ENCODE results near the gene MYLIP.

Gene MYLIP

DNA sequence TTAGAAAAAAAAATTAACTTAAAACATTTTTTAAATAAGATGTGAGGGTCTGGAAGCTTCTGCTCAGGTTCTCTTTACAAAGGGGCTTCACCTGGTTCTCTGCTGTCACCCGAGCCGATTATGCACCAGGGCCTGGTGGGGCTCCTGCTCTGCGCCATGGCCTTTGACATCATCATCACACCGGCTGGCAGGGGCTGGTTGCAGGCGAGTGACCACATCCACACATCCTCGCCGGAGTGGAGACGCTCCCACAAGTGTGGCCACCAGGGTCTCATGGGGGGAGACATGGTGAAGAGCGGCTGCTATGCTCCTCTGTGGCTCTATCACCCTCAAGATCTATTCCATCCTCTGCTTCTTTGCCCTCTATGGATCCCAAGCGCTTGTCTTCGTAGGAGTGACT lies 31.9 kb downstream of the MYLIP start (continued):
- TF ChIP-seq ZBTB17 (tag by site-specific recombination; IDR thresholded peaks at IDR 0.05) = no peak
- no peak for TF ChIP-seq ZNF596 (tag by site-specific recombination; IDR thresholded peaks at IDR 0.05)
- TF ChIP-seq GLIS1 (tag by site-specific recombination; IDR thresholded peaks at IDR 0.05) = no peak
- no peak for TF ChIP-seq ZNF133 (tag by site-specific recombination; IDR thresholded peaks at IDR 0.05)

DNA sequence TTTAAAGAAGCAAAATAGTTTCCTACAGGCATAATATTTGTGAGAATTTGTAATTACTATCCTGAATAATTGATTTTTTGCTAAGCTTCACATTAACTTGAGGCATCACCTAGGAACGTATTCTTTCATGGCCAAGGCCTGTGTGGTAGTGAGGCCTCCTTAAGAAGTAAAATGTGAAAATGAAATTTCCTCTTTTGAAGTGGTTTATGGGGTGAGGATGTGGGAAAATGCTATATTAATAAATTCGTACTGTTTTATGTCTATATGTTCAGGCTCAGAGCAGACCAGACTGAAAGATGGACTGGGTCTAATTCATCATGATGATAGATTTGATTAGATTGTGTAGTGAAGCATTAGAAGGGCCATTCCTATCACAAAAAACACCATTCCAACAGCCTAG lies 33.1 kb downstream of the MYLIP start:
- Histone ChIP-seq H3K4me3 (ENCODE audit: low read depth, low read length) (no peak overlapping the region), H3K36me3 (ENCODE audit: control insufficient read depth in 2 of 2, insufficient read depth in 1 of 2, low read length in 2 of 2) (peaks cover 0 to under 1% of the 10 kb centered on the region in 2 experiments; a peak in 1 of 3 replicates), H3K27ac (ENCODE audit: extremely low read depth, low read depth, low read length) (no peak overlapping the region), H3K9me3 (ENCODE audit: control insufficient read depth, insufficient read depth, low read depth, low read length) (no peaks in the 10 kb centered on the region), H3K4me1 (ENCODE audit: control insufficient read depth, insufficient read depth, low read length) (no peaks in the 10 kb centered on the region)
- ChIA-PET CTCF (interaction anchor here (0.6 to 2.6 kb wide), 4 partner anchors 19 to 470 kb away, joined by 3 to 7 read pairs (median 5); no protein-coding TSS in a partner anchor), POLR2A (no interaction called here)
- TF ChIP-seq KLF9 (tag by site-specific recombination; IDR thresholded peaks at IDR 0.05; ENCODE audit: low read depth) (no peak), ZNF837 (tag by site-specific recombination; IDR thresholded peaks at IDR 0.05) (no peak), ZNF660 (tag by site-specific recombination; IDR thresholded peaks at IDR 0.05) (no peak), ZBTB8A (tag by site-specific recombination; IDR thresholded peaks at IDR 0.05) (no peak), ZNF157 (tag by site-specific recombination; IDR thresholded peaks at IDR 0.05) (no peak), ZNF239 (tag by site-specific recombination; IDR thresholded peaks at IDR 0.05) (no peak), ZNF585B (tag by site-specific recombination; IDR thresholded peaks at IDR 0.05) (no peak), GLI4 (tag by site-specific recombination; IDR thresholded peaks at IDR 0.05) (no peak), WT1 (tag by site-specific recombination; IDR thresholded peaks at IDR 0.05) (no peak), ZNF169 (tag by site-specific recombination; IDR thresholded peaks at IDR 0.05) (no peak), ZSCAN30 (tag by site-specific recombination; IDR thresholded peaks at IDR 0.05) (no peak), ZNF394 (tag by site-specific recombination; IDR thresholded peaks at IDR 0.05; ENCODE audit: borderline replicate concordance) (no peak), ZFP37 (tag by site-specific recombination; IDR thresholded peaks at IDR 0.05) (no peak), ZNF280D (tag by site-specific recombination; IDR thresholded peaks at IDR 0.05) (no peak)

- H3K27ac ChIP-seq (ENCODE audit: extremely low read depth, low read depth, low read length) = no peak overlapping the region
- H3K4me3 ChIP-seq (ENCODE audit: low read depth, low read length) = no peak overlapping the region
- no peaks in the 10 kb centered on the region for H3K36me3 ChIP-seq (ENCODE audit: control insufficient read depth in 2 of 2, insufficient read depth in 1 of 2, low read length in 2 of 2)
- ChIA-PET POLR2A (interaction anchor here (0.7 to 1.2 kb wide), 4 partner anchors 34 to 1028 kb away, joined by 4 to 7 read pairs (median 4); partner anchors contain the start of gene MYLIP), CTCF (interaction anchor here (0.7 to 2.6 kb wide), 4 partner anchors 20 to 471 kb away, joined by 3 to 8 read pairs (median 7); no protein-coding TSS in a partner anchor)
- TF ChIP-seq ZNF596 (tag by site-specific recombination; IDR thresholded peaks at IDR 0.05) = no peak
- no peak for TF ChIP-seq ZNF112 (tag by site-specific recombination; IDR thresholded peaks at IDR 0.05)
- no peak for TF ChIP-seq ZBTB1 (tag by site-specific recombination; IDR thresholded peaks at IDR 0.05)
- TF ChIP-seq, protein P1, sequence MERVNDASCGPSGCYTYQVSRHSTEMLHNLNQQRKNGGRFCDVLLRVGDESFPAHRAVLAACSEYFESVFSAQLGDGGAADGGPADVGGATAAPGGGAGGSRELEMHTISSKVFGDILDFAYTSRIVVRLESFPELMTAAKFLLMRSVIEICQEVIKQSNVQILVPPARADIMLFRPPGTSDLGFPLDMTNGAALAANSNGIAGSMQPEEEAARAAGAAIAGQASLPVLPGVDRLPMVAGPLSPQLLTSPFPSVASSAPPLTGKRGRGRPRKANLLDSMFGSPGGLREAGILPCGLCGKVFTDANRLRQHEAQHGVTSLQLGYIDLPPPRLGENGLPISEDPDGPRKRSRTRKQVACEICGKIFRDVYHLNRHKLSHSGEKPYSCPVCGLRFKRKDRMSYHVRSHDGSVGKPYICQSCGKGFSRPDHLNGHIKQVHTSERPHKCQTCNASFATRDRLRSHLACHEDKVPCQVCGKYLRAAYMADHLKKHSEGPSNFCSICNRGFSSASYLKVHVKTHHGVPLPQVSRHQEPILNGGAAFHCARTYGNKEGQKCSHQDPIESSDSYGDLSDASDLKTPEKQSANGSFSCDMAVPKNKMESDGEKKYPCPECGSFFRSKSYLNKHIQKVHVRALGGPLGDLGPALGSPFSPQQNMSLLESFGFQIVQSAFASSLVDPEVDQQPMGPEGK (tag by site-specific recombination; IDR thresholded peaks at IDR 0.05) = no peak
- TF ChIP-seq ZNF585B (tag by site-specific recombination; IDR thresholded peaks at IDR 0.05) = no peak
- no peak for TF ChIP-seq ZNF701 (tag by site-specific recombination; IDR thresholded peaks at IDR 0.05)
- TF ChIP-seq, protein P2, sequence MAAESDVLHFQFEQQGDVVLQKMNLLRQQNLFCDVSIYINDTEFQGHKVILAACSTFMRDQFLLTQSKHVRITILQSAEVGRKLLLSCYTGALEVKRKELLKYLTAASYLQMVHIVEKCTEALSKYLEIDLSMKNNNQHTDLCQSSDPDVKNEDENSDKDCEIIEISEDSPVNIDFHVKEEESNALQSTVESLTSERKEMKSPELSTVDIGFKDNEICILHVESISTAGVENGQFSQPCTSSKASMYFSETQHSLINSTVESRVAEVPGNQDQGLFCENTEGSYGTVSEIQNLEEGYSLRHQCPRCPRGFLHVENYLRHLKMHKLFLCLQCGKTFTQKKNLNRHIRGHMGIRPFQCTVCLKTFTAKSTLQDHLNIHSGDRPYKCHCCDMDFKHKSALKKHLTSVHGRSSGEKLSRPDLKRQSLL (tag by site-specific recombination; IDR thresholded peaks at IDR 0.05) = no peak
- TF ChIP-seq ZNF221 (tag by site-specific recombination; IDR thresholded peaks at IDR 0.05; ENCODE audit: borderline replicate concordance) = no peak
- TF ChIP-seq OVOL3 (tag by site-specific recombination; IDR thresholded peaks at IDR 0.05) = no peak
- no peak for TF ChIP-seq ZNF529 (tag by site-specific recombination; IDR thresholded peaks at IDR 0.05; ENCODE audit: insufficient replicate concordance)
- no peak for TF ChIP-seq ZNF510 (tag by site-specific recombination; IDR thresholded peaks at IDR 0.05; ENCODE audit: insufficient replicate concordance)
- TF ChIP-seq, protein P3, sequence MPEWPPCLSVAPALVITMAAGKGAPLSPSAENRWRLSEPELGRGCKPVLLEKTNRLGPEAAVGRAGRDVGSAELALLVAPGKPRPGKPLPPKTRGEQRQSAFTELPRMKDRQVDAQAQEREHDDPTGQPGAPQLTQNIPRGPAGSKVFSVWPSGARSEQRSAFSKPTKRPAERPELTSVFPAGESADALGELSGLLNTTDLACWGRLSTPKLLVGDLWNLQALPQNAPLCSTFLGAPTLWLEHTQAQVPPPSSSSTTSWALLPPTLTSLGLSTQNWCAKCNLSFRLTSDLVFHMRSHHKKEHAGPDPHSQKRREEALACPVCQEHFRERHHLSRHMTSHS (tag by site-specific recombination; IDR thresholded peaks at IDR 0.05) = no peak
- no peak for TF ChIP-seq ZNF837 (tag by site-specific recombination; IDR thresholded peaks at IDR 0.05)
- no peak for TF ChIP-seq ZNF404 (tag by site-specific recombination; IDR thresholded peaks at IDR 0.05)
- no peaks in the 10 kb centered on the region for H3K9me3 ChIP-seq (ENCODE audit: control insufficient read depth, insufficient read depth, low read depth, low read length)
- H3K4me1 ChIP-seq (ENCODE audit: control insufficient read depth, insufficient read depth, low read length) = peaks cover 1% of the 10 kb centered on the region; the same call in 1 of the 2 replicates
These were observed 34.2 kb downstream of the MYLIP start for GRCh38 chr6:16163066-16163465.
